HCT116 (cell line): ENCODE results near the gene TECTA. TPM values are rescaled to one million over a fixed set of nuclear protein-coding genes. Genes with fewer than 3 reads are reported as not detected.
"Not testable (repeated sequence)": the region's sequence is repeated elsewhere in the genome, so short reads cannot be mapped to it uniquely, and the experiment has no call there.

Experiments used
- ATAC-seq: fragments of 200-7000 bp; cut with Tn5 transposase; 2 replicates; pipeline ENCODE4 v1.9.1; 2020; ENCODE audit warnings: mild to moderate bottlenecking, moderate library complexity
- BruUV-seq: library from RNA; stranded (reverse); fragments of 400-500 nt; replicated peaks from 2 replicates; lab custom pipeline; 2021; lab: Mats Ljungman, UMichigan
- CTCF ChIA-PET: fragments of 300-600 bp; sonication (Branson Sonifier 250); formaldehyde crosslinking; loops from one replicate; lab custom pipeline; 2021; ENCODE audit warnings: antibody characterized with exemption; lab: Charles Lee
- POLR2A ChIA-PET: fragments of 300-600, 350-600 bp; sonication (Branson Sonifier 250); formaldehyde crosslinking; loops from one replicate; lab custom pipeline; 2021; ENCODE audit warnings: antibody characterized with exemption; lab: Charles Lee
- RAD21 ChIA-PET, 2 experiments: fragments of 300-600 bp; sonication (Branson Sonifier 250); formaldehyde crosslinking; loops; one replicate each; lab custom pipeline; 2023; ENCODE audit warnings: low total read pairs in 2 of 2; ENCODE audit not compliant: uncharacterized antibody in 2 of 2, unreplicated experiment in 2 of 2, low non-redundant PET in 1 of 2; lab: Charles Lee
- DNase-seq: peaks from one replicate; pipeline ENCODE4 v3.0.0-alpha.2; 2010; ENCODE audit warnings: low read depth, low spot score
- H2AFZ ChIP-seq: fragments of 200-600 bp; shearing (Covaris generic), sonication (generic); 2 replicates; pipeline ENCODE4 v1.6.1; 2017; ENCODE audit warnings: low read depth, mixed run types, mixed read lengths, antibody characterized with exemption, low read length; ENCODE audit not compliant: poor library complexity, severe bottlenecking
- H3K27ac ChIP-seq: 2 replicates; pipeline ENCODE4 v1.5.1; 2012; ENCODE audit warnings: low read depth, low read length
- H3K27me3 ChIP-seq: fragments of 200-600 bp; sonication (generic); 2 replicates; pipeline ENCODE4 v1.6.1; 2016; ENCODE audit warnings: mixed run types, low read length, mixed read lengths; ENCODE audit not compliant: insufficient read depth
- H3K36me3 ChIP-seq, 2 experiments: fragments of 200-500 bp in 1 of 2; fragments of 200-600 bp in 1 of 2; sonication (Bioruptor generic) in 1 of 2; sonication (generic) in 1 of 2; 2 replicates each; pipeline versions ENCODE4 v1.5.1 to v1.6.1; 2014 to 2016; ENCODE audit warnings: low read length in 2 of 2, inconsistent platforms in 1 of 2, mixed read lengths in 1 of 2, mixed run types in 1 of 2; ENCODE audit not compliant: insufficient read depth in 2 of 2, control insufficient read depth in 1 of 2
- H3K4me1 ChIP-seq, 2 experiments: fragments of 200-600 bp in 1 of 2; sonication (generic) in 1 of 2; 2 replicates each; pipeline versions ENCODE4 v1.5.1 to v1.6.1; 2012 to 2017; ENCODE audit warnings: low read length in 2 of 2, inconsistent platforms in 1 of 2, mild to moderate bottlenecking in 1 of 2, mixed read lengths in 1 of 2, mixed run types in 1 of 2, moderate library complexity in 1 of 2; ENCODE audit not compliant: insufficient read depth in 2 of 2, control insufficient read depth in 1 of 2
- H3K4me2 ChIP-seq: fragments of 200-600 bp; sonication (generic); 2 replicates; pipeline ENCODE4 v1.6.1; 2017; ENCODE audit warnings: mixed run types, low read length, mixed read lengths
- H3K4me3 ChIP-seq, 2 experiments: fragments of 200-600 bp in 1 of 2; sonication (generic) in 1 of 2; replicated peaks in 1 of 2; 2 replicates each; pipeline ENCODE4 v1.5.1; 2011 to 2016; ENCODE audit warnings: low read length in 2 of 2, control low read depth in 1 of 2, low read depth in 1 of 2, mild to moderate bottlenecking in 1 of 2, mixed read lengths in 1 of 2, mixed run types in 1 of 2
- H3K79me2 ChIP-seq: fragments of 200-600 bp; sonication (generic); 2 replicates; pipeline ENCODE4 v1.6.1; 2017; ENCODE audit warnings: mild to moderate bottlenecking, mixed run types, low read length, moderate library complexity, mixed read lengths; ENCODE audit not compliant: insufficient read depth
- H3K9ac ChIP-seq: fragments of 200-600 bp; sonication (generic); 2 replicates; pipeline ENCODE4 v1.6.1; 2016; ENCODE audit warnings: low read length, mixed read lengths
- H3K9me2 ChIP-seq: fragments of 200-600 bp; sonication (generic), shearing (Covaris generic); 2 replicates; pipeline ENCODE4 v1.6.1; 2017; ENCODE audit warnings: mixed run types, mild to moderate bottlenecking, moderate library complexity; ENCODE audit not compliant: insufficient read depth
- H3K9me3 ChIP-seq, 2 experiments: fragments of 200-500 bp in 1 of 2; fragments of 200-600 bp in 1 of 2; sonication (Bioruptor generic) in 1 of 2; sonication (generic) in 1 of 2; 2 replicates each; pipeline ENCODE4 v1.6.1; 2014 to 2017; ENCODE audit warnings: low read length in 2 of 2, mixed read lengths in 2 of 2, inconsistent platforms in 1 of 2, low read depth in 1 of 2, mild to moderate bottlenecking in 1 of 2, mixed run types in 1 of 2, moderate library complexity in 1 of 2; ENCODE audit not compliant: control insufficient read depth in 1 of 2, insufficient read depth in 1 of 2
- H4K20me1 ChIP-seq: fragments of 200-600 bp; sonication (generic), shearing (Covaris generic); 2 replicates; pipeline ENCODE4 v1.6.1; 2017; ENCODE audit warnings: mixed run types, mild to moderate bottlenecking, moderate library complexity; ENCODE audit not compliant: insufficient read depth
- EGR1 ChIP-seq: IDR thresholded peaks from 2 replicates; pipeline ENCODE4 v1.6.1; 2012; ENCODE audit warnings: low read depth
- FOSL1 ChIP-seq: IDR thresholded peaks from 2 replicates; pipeline ENCODE4 v1.6.1; 2012; ENCODE audit warnings: low read depth
- POLR2A ChIP-seq: IDR thresholded peaks from 2 replicates; pipeline ENCODE4 v1.7.0; 2011; ENCODE audit warnings: borderline replicate concordance; ENCODE audit not compliant: insufficient read depth, insufficient read length; ENCODE audit errors: extremely low read depth
- POLR2AphosphoS5 ChIP-seq: IDR thresholded peaks from 2 replicates; pipeline ENCODE4 v1.6.1; 2011; ENCODE audit warnings: mild to moderate bottlenecking, low read depth, low read length, moderate library complexity
- SIN3A ChIP-seq: IDR thresholded peaks from 2 replicates; pipeline ENCODE4 v1.6.1; 2012; ENCODE audit warnings: low read depth
- YY1 ChIP-seq: IDR thresholded peaks from 2 replicates; pipeline ENCODE4 v1.6.1; 2011; ENCODE audit warnings: low read length, low read depth, moderate library complexity, mild to moderate bottlenecking; ENCODE audit not compliant: insufficient replicate concordance; ENCODE audit errors: extremely low read depth
- ZFX ChIP-seq: fragments of 450-650 bp; IDR thresholded peaks from 2 replicates; pipeline ENCODE4 v1.6.1; 2017
- ZNF274 ChIP-seq: fragments of 200-500 bp; sonication (Bioruptor generic); IDR thresholded peaks from 2 replicates; pipeline ENCODE4 v1.6.1; 2014; ENCODE audit warnings: mild to moderate bottlenecking, low read depth, low read length, inconsistent platforms
- intact Hi-C: fragments of 100-400 bp; cut with micrococcal nuclease; formaldehyde crosslinking; loops from 2 replicates; pipeline ENCODE4 v1.10.0; 2022
- total RNA-seq: library from RNA; stranded (reverse); gene quantifications from one replicate; pipeline ENCODE4 v1.2.1, GENCODE V29; 2021; ENCODE audit not compliant: unreplicated experiment
- TF ChIP-seq, protein P1 (sequence below): IDR thresholded peaks from 2 replicates; pipeline ENCODE4 v1.6.1; 2012
- TF ChIP-seq, protein P2 (sequence below): IDR thresholded peaks from 2 replicates; pipeline ENCODE4 v1.6.1; 2012

The TECTA gene
- total RNA-seq, 1 experiment from 2014 or later = 0.81 TPM

DNA sequence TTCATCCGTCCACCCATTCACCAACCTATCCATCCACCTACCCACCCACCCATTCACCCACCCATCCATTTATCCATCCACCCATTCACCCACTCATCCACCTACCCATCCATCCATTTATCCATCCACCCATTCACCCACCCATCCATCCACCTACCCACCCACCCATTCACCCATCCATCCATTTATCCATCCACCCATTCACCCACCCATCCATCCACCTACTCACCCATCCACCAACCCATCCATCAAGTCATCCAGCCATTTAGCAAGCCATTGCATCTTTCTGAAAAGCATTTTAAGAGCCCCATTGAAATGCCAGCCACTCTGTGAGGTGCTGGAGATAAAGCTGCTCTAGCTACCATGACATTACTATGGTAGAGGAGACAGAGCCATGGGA is 14.0 kb downstream of the TECTA start:
- H3K4me3 ChIP-seq, POLR2A ChIA-PET, DNase-seq, H4K20me1 ChIP-seq, H3K27me3 ChIP-seq, H3K4me1 ChIP-seq, ATAC-seq, H3K27ac ChIP-seq, H3K79me2 ChIP-seq, H2AFZ ChIP-seq, H3K9ac ChIP-seq, H3K36me3 ChIP-seq, BruUV-seq, RAD21 ChIA-PET, H3K9me2 ChIP-seq, H3K9me3 ChIP-seq, H3K4me2 ChIP-seq: not testable (repeated sequence)
- intact Hi-C loops = loop anchor here (10.0 kb wide), 2 partner anchors 430 to 480 kb away; no protein-coding TSS in a partner anchor
- CTCF ChIA-PET = interaction anchor here (1.2 kb wide), 1 partner anchor 11 kb away, joined by 4 read pairs; no protein-coding TSS in a partner anchor

DNA sequence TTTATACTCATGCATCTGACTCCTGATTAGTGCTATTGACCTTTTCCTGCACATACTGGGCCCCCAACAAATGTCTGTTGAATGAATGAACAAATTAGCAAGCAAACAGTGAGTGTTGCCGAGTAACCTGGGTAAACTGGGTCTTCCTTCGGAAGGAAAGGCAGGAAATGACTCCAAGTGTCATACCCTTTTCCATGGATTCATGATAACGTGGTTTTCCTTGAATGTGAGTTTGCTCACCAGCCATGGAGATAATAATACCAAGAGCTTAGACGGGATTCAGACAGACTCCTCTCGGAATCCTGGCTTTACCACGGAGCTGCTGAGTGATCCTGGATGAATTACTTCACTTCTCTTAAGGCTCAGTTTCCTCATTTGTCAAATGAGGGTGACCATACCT is 16.7 kb downstream of the TECTA start:
- ChIA-PET POLR2A (no interaction called here), RAD21 (no interaction called here), CTCF (no interaction called here)
- Histone ChIP-seq H3K27ac (no peak overlapping the region), H2AFZ (no peak overlapping the region), H3K4me3 (no peak overlapping the region), H4K20me1 (no peaks in the 10 kb centered on the region), H3K9me3 (no peaks in the 10 kb centered on the region), H3K36me3 (no peaks in the 10 kb centered on the region), H3K79me2 (no peaks in the 10 kb centered on the region), H3K4me1 (no peaks in the 10 kb centered on the region), H3K4me2 (no peak overlapping the region), H3K9ac (no peak overlapping the region), H3K27me3 (no peaks in the 10 kb centered on the region), H3K9me2 (no peaks in the 10 kb centered on the region)
- no peak for TF ChIP-seq FOSL1
- TF ChIP-seq, protein P1, sequence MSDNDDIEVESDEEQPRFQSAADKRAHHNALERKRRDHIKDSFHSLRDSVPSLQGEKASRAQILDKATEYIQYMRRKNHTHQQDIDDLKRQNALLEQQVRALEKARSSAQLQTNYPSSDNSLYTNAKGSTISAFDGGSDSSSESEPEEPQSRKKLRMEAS = no peak
- no peak for TF ChIP-seq EGR1
- TF ChIP-seq POLR2A = no peak
- no peak for TF ChIP-seq YY1
- no peak for TF ChIP-seq ZFX
- TF ChIP-seq POLR2AphosphoS5 = no peak
- TF ChIP-seq SIN3A = no peak
- TF ChIP-seq, protein P2, sequence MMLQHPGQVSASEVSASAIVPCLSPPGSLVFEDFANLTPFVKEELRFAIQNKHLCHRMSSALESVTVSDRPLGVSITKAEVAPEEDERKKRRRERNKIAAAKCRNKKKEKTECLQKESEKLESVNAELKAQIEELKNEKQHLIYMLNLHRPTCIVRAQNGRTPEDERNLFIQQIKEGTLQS = no peak
- no peak for TF ChIP-seq ZNF274
- ATAC-seq (no peak), DNase-seq (no peak)
- intact Hi-C loops = loop anchor here (10.0 kb wide), 2 partner anchors 433 to 477 kb away; no protein-coding TSS in a partner anchor
- no TSS peak for BruUV-seq
